Measurements from ENCODE around the gene KCNH1. TPM values are rescaled to one million over a fixed set of nuclear protein-coding genes. Genes with fewer than 3 reads are reported as not detected.

The KCNH1 gene
- total RNA-seq, 2 donors from 2014 or later: 0.40 to 0.64 TPM

DNA sequence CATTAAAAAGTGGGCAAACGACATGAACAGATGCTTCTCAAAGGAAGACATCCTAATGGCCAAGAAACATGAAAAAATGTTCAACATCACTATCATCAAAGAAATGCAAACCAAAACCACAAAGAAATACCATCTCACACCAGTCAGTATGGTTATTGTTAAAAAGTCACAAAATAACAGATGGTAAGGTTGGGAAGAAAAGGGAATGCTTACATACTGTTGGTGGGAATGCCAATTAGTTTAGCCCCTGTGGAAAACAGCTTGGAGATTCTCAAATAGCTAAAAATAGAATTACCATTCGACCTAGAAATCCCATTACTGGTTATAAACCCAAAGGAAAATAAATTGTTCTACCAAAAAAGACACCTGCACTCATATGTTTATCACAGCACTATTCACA is 369.4 kb downstream of the KCNH1 start:
- no peak overlapping the region for H3K27ac ChIP-seq
- intact Hi-C loops (cut with DNase I): no loop called here
- H3K36me3 ChIP-seq: no peaks in the 10 kb centered on the region
- H3K9me3 ChIP-seq: no peaks in the 10 kb centered on the region
- H3K27me3 ChIP-seq: no peaks in the 10 kb centered on the region
- no peak overlapping the region for H3K4me3 ChIP-seq
- H3K9ac ChIP-seq (ENCODE audit: low read depth in 2 of 2, low read length in 2 of 2): no peak overlapping the region
- no peaks in the 10 kb centered on the region for H3K4me1 ChIP-seq
- DNase-seq: no peak
- TF ChIP-seq, protein P1, sequence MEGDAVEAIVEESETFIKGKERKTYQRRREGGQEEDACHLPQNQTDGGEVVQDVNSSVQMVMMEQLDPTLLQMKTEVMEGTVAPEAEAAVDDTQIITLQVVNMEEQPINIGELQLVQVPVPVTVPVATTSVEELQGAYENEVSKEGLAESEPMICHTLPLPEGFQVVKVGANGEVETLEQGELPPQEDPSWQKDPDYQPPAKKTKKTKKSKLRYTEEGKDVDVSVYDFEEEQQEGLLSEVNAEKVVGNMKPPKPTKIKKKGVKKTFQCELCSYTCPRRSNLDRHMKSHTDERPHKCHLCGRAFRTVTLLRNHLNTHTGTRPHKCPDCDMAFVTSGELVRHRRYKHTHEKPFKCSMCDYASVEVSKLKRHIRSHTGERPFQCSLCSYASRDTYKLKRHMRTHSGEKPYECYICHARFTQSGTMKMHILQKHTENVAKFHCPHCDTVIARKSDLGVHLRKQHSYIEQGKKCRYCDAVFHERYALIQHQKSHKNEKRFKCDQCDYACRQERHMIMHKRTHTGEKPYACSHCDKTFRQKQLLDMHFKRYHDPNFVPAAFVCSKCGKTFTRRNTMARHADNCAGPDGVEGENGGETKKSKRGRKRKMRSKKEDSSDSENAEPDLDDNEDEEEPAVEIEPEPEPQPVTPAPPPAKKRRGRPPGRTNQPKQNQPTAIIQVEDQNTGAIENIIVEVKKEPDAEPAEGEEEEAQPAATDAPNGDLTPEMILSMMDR (IDR thresholded peaks at IDR 0.05): no peak

DNA sequence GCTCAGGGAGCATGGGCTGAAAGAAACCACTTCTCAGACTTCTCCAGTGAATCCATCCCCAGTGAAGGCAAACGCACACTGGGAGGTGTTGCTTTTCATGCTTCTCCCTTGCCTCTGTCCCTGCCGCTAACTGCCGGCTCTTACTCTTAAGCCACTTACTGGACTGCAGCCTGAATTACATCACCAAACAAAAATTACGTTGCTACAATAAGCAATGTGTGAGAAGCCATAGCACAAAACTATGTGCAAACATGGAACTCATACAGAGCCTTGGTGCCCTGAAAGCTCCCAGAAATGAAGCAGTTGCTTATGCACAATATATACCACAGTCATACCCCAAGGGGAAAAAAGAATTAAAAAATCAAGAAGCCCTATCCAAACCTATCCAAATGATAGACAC is 375.2 kb downstream of the KCNH1 start:
- TF ChIP-seq, protein P1 (IDR thresholded peaks at IDR 0.05): no peak
- Histone ChIP-seq H3K4me3 (no peak overlapping the region), H3K4me1 (no peaks in the 10 kb centered on the region), H3K9me3 (no peaks in the 10 kb centered on the region), H3K27ac (no peak overlapping the region), H3K9ac (ENCODE audit: low read depth in 2 of 2, low read length in 2 of 2) (no peak overlapping the region), H3K36me3 (no peaks in the 10 kb centered on the region), H3K27me3 (no peaks in the 10 kb centered on the region)
- intact Hi-C loops (cut with DNase I): no loop called here
- DNase-seq: no peak

DNA sequence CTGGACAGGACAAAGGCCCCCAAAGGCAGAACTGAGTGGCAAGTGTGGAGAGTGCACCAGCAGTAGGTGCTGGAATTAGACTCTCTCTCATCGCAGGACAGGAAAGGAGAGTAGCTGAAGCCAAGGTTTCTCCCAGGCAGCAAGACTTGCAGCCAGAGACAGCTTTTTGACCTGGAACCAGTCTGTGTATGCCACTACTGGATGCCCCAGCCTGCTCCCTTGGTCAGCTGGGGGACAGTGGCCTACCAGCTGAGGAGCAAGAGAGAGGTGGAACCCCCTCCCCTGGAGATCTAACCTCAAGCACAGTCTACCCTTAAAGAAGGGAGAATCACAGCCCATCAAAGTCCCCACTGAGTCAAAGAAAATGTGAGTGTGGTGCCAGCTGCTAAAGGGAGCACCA is 375.7 kb downstream of the KCNH1 start:
- H3K9me3 ChIP-seq: no peaks in the 10 kb centered on the region
- no peak overlapping the region for H3K9ac ChIP-seq (ENCODE audit: low read depth in 2 of 2, low read length in 2 of 2)
- H3K4me3 ChIP-seq: no peak overlapping the region
- no peaks in the 10 kb centered on the region for H3K36me3 ChIP-seq
- intact Hi-C loops (cut with DNase I): no loop called here
- TF ChIP-seq, protein P1 (IDR thresholded peaks at IDR 0.05): no peak
- no peaks in the 10 kb centered on the region for H3K4me1 ChIP-seq
- H3K27ac ChIP-seq: no peak overlapping the region
- H3K27me3 ChIP-seq: no peaks in the 10 kb centered on the region
- no peak for DNase-seq

DNA sequence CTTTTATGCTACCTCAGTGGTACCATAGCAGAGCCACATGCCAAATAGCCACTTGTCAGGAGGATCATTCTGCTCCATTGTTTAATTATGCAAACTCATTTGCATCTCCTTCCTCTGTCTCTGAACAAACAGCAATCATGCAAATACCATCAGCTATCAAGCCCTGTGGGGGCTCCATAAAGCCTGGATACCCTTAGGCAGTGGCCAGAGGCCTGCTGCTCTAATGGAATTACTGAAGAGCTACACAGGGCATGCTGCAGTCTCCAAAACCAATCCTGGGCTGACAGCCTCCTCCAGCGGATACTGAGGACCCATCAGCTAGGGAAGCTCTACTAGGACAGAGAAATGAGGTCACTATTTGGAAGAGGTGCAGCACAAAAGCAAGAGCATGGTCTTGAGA is 376.3 kb downstream of the KCNH1 start:
- Histone ChIP-seq H3K36me3 (no peaks in the 10 kb centered on the region), H3K9me3 (no peaks in the 10 kb centered on the region), H3K27ac (no peak overlapping the region), H3K4me3 (no peak overlapping the region), H3K27me3 (no peaks in the 10 kb centered on the region), H3K9ac (ENCODE audit: low read depth in 2 of 2, low read length in 2 of 2) (no peak overlapping the region), H3K4me1 (no peaks in the 10 kb centered on the region)
- DNase-seq: no peak
- TF ChIP-seq, protein P1 (IDR thresholded peaks at IDR 0.05): no peak
- intact Hi-C loops (cut with DNase I): no loop called here

DNA sequence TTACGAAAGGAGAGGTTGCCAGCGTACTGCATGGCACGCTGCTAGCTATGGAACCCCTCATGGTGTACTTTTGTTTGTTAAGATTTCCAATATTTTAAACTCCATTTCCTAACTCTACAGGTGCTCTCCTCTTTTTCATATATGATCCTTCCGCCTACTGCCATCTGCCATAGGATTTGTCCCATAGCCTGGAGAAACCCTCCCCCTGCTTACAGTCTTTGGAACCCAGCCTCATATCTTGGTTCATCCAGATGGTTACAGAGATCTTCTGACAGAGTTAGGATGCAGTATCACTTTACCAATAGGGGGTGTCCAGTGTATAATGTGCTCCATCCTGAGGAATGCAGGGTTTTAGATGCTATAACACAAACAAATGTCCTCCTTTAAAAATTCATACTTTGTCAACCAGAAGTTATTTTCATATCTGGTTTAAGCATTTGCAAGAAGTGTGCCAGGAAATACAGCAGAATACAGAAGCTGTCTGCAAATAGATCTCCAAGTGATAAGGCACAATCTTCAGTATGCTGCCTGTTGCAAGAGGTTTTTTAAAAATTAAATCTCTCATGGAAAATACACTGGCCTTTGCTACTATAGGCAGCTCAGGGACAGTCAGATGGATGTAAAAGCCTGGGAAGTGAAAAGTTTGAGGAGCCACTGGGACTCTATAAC is 377.8 kb downstream of the KCNH1 start:
- no peaks in the 10 kb centered on the region for H3K27me3 ChIP-seq
- H3K36me3 ChIP-seq: no peaks in the 10 kb centered on the region
- intact Hi-C loops (cut with DNase I): no loop called here
- H3K9ac ChIP-seq (ENCODE audit: low read depth in 2 of 2, low read length in 2 of 2): no peak overlapping the region
- DNase-seq: no peak
- no peak overlapping the region for H3K27ac ChIP-seq
- TF ChIP-seq, protein P1 (IDR thresholded peaks at IDR 0.05): no peak
- no peaks in the 10 kb centered on the region for H3K4me1 ChIP-seq
- no peak overlapping the region for H3K4me3 ChIP-seq
- no peaks in the 10 kb centered on the region for H3K9me3 ChIP-seq
